ENCODE results near the gene RAD51.

The RAD51 gene

DNA sequence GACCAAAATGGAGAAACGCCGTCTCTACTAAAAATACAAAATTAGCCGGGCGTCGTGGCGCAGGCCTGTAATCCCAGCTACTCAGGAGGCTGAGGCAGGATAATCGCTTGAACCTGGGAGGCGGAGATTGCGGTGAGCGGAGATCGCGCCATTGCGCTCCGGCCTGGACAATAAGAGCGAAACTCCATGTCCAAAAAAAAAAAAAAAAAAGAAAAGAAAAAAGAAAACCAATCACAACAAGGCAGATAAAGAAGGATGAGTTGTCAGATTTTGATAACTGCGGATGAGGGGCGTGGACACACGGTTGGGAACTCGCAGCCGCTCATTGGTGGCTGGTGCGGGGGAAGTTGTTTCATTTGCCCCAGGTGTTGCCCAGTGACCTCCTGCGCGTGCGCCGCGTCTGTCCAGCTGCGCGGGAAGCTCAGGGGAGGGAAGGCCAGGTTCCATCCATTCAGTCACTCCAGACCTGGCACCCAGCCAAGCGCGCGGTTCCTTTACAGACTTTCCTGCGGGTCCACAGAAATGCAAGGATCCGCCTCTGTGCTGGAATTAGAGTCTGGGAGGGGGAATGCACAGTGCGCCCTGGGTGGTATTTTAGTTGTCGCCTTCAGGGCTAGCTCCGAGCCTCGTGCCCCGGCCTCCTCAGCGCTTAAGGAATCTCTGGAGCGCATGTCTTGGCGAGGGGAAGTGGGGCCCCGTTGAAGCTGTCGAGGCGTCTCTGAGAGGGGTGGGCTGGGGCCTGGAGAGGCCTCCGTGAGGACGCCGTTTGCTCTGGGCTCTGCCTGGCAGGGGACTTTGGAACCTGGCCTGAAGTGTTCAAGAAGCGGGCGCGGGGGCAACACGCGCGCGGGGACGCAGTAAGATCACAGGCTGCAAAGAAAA, 68.2 kb downstream of the RAD51 start:
- peak; percentile 74 to 76 for DNase-seq
- no peak for TF ChIP-seq POLR2A (IDR thresholded peaks at IDR 0.05; ENCODE audit: low read length)
- no peak for TF ChIP-seq GATA1 (IDR thresholded peaks at IDR 0.05; ENCODE audit: low read depth, low read length)

DNA sequence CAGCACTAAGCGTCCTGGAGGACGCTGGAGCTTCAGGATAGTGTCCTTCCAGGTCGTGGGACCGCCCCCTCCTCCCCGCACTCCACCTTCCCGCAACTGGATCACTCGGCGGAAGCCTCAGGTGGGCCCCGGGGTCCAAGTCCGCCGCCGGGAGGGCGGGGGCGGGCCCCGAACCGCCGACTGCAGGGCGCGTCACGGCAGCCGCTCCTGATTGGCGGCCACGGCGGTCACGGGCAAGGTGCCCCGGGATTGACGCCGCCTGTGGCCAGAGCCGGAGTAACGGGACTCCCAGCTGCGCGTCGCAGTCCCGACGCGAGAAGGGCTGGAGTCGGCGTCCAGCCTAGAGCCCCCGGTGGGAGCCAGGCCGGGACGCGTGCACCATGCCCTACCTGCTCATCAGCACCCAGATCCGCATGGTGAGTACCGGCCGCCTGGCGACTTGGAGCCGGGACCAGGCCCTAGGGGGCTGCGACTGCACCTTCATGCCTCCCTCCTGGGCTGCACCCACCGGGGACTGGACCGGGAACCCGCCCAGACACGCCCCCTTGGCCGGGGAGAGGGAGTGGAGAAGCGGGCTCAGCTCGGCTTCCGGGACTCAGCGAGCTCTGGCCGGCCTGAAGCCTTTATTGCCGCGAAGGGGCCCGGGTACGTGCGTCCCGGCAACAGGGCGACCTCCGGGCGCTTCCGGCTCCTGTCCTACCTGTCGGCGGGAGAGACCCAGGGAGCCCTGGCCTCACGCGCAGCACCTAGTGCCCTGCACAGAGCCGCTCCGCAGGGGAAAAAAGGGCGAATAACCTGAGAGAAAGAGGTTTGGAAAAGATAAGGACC, 69.0 kb downstream of the RAD51 start, which contains the start of gene GCHFR:
TSS of gene GCHFR (plus strand) at position 268 of the 828 bp plus-strand sequence. CDS start at position 381, 113 bp downstream.
- peak; percentile 87 to 89 for DNase-seq
- TF ChIP-seq POLR2A (IDR thresholded peaks at IDR 0.05; ENCODE audit: low read length): peak; percentile 23
- TF ChIP-seq GATA1 (IDR thresholded peaks at IDR 0.05; ENCODE audit: low read depth, low read length): no peak

DNA sequence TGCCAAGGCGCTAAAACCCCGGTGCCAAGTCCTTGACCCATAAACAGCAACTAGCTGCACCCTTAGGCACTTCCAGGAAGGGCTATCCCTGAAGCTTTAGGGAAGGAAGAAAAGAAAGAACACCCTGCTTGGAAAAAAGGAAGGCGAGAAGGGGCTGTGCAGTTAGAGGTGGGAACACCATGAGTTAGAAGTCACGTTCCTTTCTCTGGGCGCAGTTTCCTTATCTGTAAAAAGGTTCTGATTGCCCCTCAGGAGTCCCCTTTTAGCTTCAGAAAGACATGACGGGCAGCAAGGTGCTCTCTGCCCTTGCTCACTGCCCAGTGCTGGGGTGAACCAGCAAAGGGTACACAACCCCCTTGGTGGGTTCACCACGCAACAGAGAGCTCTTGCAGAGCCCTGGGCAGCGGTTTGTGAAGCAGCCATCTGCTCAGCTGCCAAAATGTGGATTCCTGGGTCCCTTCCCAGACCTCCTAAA, 69.7 kb downstream of the RAD51 start:
- TF ChIP-seq GATA1 (IDR thresholded peaks at IDR 0.05; ENCODE audit: low read depth, low read length): no peak
- no peak for TF ChIP-seq POLR2A (IDR thresholded peaks at IDR 0.05; ENCODE audit: low read length)
- DNase-seq: no peak

DNA sequence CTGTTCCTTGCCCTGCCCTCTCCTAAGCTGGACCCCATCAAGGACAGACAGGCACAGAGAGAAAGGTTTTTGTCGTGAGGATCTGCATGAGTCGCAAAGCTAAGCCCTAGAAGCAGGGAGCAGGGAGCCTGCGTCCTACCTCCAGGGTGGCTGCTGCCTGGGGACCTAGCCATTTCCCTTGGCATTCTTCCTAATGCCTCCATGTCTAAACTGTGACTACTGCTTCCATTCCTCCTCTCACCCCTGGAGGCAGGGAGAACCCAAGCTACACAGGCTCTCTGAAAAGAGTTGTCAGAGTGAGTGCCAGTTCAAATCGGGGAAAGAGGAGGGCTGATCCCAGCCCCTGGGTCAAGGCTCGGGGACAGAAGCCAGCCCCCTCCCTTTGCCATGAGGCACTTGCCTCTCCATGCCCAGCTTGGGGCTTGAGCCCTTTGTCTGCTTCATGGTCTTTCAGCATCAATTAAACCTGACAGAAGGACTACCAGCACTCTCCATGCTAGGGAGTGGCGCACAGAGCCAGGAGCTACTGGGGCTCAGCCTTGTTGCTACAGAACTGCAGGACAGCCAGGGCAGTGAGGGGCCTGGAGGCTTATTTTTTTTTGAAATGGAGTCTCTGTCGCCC, 71.3 kb downstream of the RAD51 start:
- TF ChIP-seq GATA1 (IDR thresholded peaks at IDR 0.05; ENCODE audit: low read depth, low read length) (no peak), POLR2A (IDR thresholded peaks at IDR 0.05; ENCODE audit: low read length) (no peak)
- DNase-seq: no peak

DNA sequence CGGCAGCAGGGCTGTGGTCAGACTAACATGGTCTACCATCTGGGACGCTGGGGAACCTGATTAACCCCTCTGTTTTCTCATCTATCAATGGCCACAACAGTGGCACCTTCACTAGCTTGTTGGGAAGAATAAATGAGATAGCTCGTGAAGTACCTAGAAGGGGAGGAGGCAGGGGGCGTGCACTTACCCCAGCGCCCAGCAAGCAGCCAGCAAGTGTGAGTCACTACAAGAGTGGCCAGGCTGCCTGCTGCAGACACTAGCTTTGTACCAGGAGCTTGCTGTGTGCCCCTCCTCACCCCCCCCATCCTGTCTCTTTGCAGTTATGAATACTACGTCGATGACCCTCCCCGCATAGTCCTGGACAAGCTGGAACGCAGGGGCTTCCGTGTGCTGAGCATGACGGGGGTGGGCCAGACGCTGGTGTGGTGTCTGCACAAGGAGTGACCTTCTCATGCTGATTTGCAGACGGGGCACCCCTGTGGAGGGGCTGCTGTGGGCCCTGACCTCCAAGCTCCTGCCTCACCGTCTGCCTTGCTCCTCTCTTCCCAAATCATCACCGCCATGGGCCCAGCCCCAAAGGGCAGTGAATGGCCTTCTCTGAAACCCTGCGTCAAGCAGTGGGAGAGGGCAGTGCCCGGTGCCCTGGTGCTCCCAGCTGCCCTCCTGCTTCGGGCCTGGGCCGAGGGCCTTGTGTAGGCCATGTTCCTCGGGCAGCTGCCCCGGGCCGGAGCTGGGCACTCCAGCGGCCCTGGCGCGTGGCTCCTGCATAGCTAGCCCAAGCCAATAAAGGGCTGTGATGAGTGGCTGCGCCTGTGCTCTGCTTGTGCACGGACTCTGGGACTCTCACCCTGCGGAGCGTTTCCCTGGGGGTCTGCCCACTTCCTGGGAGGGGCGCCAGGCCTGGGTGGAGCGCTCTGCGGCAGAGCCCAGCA, 72.2 kb downstream of the RAD51 start:
- peak; percentile 54 to 60 for DNase-seq
- TF ChIP-seq GATA1 (IDR thresholded peaks at IDR 0.05; ENCODE audit: low read depth, low read length) (no peak), POLR2A (IDR thresholded peaks at IDR 0.05; ENCODE audit: low read length) (no peak)

DNA sequence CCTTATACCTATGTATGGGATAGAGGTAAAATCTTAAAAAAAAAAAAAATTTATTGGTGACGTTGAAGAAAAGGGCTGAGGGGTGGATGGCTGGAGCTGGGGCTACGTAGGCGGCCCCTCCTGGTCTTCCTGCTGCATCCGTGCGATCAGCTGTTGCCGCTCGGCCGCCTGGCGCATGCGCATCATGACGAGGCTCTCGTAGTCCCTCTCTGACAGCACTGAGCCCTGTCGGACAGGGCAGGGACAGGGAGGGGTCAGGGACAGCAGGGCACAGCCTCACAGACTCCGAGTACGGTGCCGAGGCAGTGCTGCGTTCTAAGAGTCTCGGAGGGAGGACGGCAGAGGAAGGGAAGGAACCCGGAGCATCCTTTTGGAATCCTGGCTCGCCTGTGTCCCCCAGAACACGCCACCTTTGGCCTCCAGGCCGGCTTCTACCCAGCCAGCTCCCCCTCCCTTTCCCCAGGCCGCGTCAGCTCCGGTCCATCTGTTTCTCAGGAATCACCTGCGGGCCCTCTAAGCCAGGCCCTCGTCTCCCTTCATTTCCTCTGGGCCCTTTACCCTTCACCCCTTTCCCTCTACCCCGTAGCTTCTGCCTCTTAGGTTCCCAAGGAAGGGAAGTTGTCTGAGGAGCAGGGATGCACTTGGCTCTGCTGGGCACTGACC, 73.0 kb downstream of the RAD51 start:
- DNase-seq: no peak
- no peak for TF ChIP-seq POLR2A (IDR thresholded peaks at IDR 0.05; ENCODE audit: low read length)
- no peak for TF ChIP-seq GATA1 (IDR thresholded peaks at IDR 0.05; ENCODE audit: low read depth, low read length)

DNA sequence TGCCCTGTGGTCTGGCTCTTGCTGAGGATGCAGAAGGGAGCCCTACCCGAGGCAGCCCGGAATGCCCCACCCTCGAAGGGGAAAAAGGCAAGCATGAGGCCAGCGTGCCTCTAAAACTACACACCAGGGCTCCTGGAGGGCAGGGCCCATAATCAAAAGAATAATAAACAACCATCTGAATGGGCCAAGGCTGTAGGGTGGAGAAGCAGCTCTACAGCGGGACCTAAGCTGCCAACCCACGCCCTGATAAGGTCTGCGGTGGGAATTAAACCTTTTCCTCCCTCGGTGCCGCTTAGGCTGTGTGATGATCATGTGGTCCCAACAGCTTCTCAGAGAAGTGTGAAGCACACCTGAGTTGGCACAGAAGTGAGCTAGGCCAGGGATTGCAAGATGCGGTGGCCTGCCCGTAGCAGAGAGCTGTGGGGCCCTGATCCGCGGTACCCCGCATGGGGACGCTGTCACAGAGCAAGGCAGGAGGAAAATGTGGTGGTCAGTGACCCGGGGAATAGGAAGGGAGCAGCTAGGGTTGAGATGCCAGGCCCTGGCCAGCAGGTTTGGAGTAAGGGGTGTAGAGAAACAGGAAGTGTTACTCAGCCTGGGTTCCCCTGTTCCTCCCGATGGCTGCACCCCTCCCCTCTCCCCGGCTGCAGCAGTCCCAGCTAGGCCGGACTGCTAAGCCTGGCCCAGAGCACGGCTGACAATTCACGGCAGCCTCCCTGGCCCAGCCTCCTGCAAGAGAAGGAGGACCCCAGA, 73.7 kb downstream of the RAD51 start:
- peak; percentile 51 to 56 for DNase-seq
- TF ChIP-seq POLR2A (IDR thresholded peaks at IDR 0.05; ENCODE audit: low read length): no peak
- TF ChIP-seq GATA1 (IDR thresholded peaks at IDR 0.05; ENCODE audit: low read depth, low read length): no peak

DNA sequence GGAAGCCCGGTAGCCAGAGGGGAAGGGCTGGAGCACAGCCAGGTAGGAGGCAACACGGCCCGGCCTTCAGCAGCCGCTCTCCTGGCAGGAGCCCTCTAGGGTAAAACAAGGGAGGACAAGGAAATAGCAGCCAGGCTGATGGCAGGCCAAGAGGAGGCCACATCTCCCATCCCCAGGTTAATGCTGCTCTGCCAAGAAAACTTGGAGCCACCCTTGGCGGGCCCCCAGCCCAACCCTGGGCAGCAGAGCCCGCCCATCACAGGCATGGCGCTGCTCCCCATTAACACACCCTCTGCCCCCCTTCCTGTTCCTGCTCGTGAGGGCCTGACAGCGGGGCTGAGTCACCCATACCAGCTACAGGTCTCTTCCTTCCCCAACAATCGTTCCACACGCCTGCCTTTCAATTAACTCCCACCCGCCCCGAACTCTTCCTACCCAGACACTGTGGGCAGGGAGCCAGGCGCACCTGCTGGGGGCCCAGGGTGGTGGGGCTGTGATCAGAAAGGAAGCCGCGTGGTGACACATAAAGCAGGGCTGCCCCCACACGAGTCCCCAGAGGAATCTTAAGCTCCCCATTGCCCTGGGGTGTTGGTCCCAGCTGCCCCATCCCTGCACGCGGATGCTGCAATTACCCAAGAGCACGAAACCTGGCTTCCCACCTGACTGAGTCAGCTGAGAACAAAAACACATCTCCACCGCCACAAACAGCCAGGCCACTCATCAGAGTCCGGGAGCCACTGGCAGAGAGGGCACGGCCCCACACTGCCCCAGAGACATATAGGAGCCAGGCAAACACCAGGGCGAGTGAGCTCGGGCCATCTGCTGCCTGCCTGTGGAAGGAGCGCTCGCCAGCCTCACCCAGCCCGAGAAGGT, 74.5 kb downstream of the RAD51 start, which contains the start of gene C15orf62:
TSS of gene C15orf62 (plus strand) at position 707 of the 873 bp plus-strand sequence. CDS start 516 bp downstream, outside the sequence.
- no peak for TF ChIP-seq GATA1 (IDR thresholded peaks at IDR 0.05; ENCODE audit: low read depth, low read length)
- no peak for TF ChIP-seq POLR2A (IDR thresholded peaks at IDR 0.05; ENCODE audit: low read length)
- DNase-seq: peak; percentile 73 to 83

DNA sequence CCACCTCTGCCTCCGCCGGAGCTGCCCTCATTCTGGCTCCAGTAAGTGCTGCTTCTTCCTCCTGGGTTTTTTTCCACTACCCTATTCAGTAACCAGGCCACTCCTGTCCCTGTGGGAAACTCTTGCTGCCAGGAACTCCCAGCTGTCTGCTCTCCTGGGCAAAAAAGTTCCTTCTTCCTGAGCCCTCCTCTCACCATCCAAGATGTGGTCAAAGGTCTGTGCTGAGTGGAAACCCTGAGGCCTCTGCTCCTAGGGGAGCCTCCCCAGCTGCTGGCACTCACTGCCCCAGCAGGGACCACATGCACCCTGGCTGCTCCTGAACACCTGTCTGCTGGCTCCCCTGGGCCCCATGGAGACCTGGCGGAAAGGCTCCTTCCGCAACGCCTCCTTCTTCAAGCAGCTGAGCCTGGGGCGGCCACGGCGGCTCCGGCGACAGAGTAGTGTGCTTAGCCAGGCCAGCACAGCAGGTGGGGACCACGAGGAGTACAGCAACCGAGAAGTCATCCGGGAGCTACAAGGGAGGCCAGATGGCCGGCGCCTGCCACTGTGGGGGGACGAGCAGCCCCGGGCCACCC, 75.3 kb downstream of the RAD51 start:
- TF ChIP-seq GATA1 (IDR thresholded peaks at IDR 0.05; ENCODE audit: low read depth, low read length) (no peak), POLR2A (IDR thresholded peaks at IDR 0.05; ENCODE audit: low read length) (no peak)
- DNase-seq: no peak

DNA sequence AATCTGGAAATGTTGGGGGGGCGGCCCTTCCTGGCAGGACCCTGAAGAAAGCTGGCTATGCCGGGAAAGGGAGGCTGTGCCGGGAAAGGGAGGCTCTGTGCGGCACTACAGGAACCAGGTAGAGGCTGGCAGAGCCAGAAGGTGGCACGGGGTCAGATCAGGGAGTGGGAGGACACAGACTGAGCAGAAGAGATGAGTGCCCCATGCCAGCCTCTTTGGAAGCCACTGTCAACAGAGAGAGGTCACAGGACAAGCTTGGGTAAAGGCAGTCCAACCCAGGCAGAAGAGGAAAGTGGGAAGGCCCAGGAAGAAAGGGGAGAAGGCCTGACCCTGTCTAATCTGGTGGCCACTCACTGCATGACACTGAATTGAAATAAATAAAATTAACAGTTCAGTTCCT, 76.3 kb downstream of the RAD51 start:
- TF ChIP-seq POLR2A (IDR thresholded peaks at IDR 0.05; ENCODE audit: low read length) (no peak), GATA1 (IDR thresholded peaks at IDR 0.05; ENCODE audit: low read depth, low read length) (no peak)
- DNase-seq: no peak

Measured in erythroblast (primary cell).